ENCODE measurements around the gene STEAP4. TPM values are rescaled to one million over a fixed set of nuclear protein-coding genes. Genes with fewer than 3 reads are reported as not detected.

The STEAP4 gene
- total RNA-seq, 1 experiment from 2014 or later = 7.4 TPM

GRCh38 chr7:88310956-88311674, 4.4 kb upstream of the STEAP4 start:
- intact Hi-C loops (cut with micrococcal nuclease; ENCODE audit: unreplicated experiment) = no loop called here
- CTCF ChIA-PET = interaction anchor here (0.6 to 0.8 kb wide), 3 partner anchors 35 to 1902 kb away, joined by 3 read pairs; no protein-coding TSS in a partner anchor
- no TSS peak for BruUV-seq (replicated peaks)
- no peak overlapping the region for H3K4me3 Mint-ChIP-seq (ENCODE audit: low read depth, unreplicated experiment)
- H3K9me3 Mint-ChIP-seq (ENCODE audit: low read depth, unreplicated experiment) = peaks cover 3% of the 10 kb centered on the region
- no peak for TF ChIP-seq CTCF (IDR thresholded peaks at IDR 0.05; ENCODE audit: unreplicated experiment)
- H3K27ac Mint-ChIP-seq (ENCODE audit: unreplicated experiment) = peak overlapping the region; percentile 74
- peaks cover 8% of the 10 kb centered on the region for H3K36me3 Mint-ChIP-seq (ENCODE audit: insufficient read depth, unreplicated experiment)
- peaks cover 21% of the 10 kb centered on the region for H3K4me1 Mint-ChIP-seq (ENCODE audit: low read depth, unreplicated experiment)
- H3K27me3 Mint-ChIP-seq (ENCODE audit: unreplicated experiment) = no peaks in the 10 kb centered on the region
- no peak for DNase-seq

- H3K4me3 Mint-ChIP-seq (ENCODE audit: low read depth, unreplicated experiment) = no peak overlapping the region
- DNase-seq = no peak
- peaks cover 21% of the 10 kb centered on the region for H3K4me1 Mint-ChIP-seq (ENCODE audit: low read depth, unreplicated experiment)
- H3K36me3 Mint-ChIP-seq (ENCODE audit: insufficient read depth, unreplicated experiment) = peaks cover 8% of the 10 kb centered on the region
- CTCF ChIA-PET = no interaction called here
- no peak overlapping the region for H3K27ac Mint-ChIP-seq (ENCODE audit: unreplicated experiment)
- BruUV-seq (replicated peaks) = no TSS peak
- intact Hi-C loops (cut with micrococcal nuclease; ENCODE audit: unreplicated experiment) = no loop called here
- no peaks in the 10 kb centered on the region for H3K9me3 Mint-ChIP-seq (ENCODE audit: low read depth, unreplicated experiment)
- TF ChIP-seq CTCF (IDR thresholded peaks at IDR 0.05; ENCODE audit: unreplicated experiment) = no peak
- no peaks in the 10 kb centered on the region for H3K27me3 Mint-ChIP-seq (ENCODE audit: unreplicated experiment)
Measured at GRCh38 chr7:88309819-88310218, 3.1 kb upstream of the STEAP4 start.

GRCh38 chr7:88307823-88308222, 1.1 kb upstream of the STEAP4 start:
- no peak for TF ChIP-seq CTCF (IDR thresholded peaks at IDR 0.05; ENCODE audit: unreplicated experiment)
- H3K27ac Mint-ChIP-seq (ENCODE audit: unreplicated experiment) = no peak overlapping the region
- peaks cover 8% of the 10 kb centered on the region for H3K36me3 Mint-ChIP-seq (ENCODE audit: insufficient read depth, unreplicated experiment)
- CTCF ChIA-PET = no interaction called here
- no TSS peak for BruUV-seq (replicated peaks)
- H3K4me3 Mint-ChIP-seq (ENCODE audit: low read depth, unreplicated experiment) = no peak overlapping the region
- peaks cover 21% of the 10 kb centered on the region for H3K4me1 Mint-ChIP-seq (ENCODE audit: low read depth, unreplicated experiment)
- no peak for DNase-seq
- no peaks in the 10 kb centered on the region for H3K9me3 Mint-ChIP-seq (ENCODE audit: low read depth, unreplicated experiment)
- H3K27me3 Mint-ChIP-seq (ENCODE audit: unreplicated experiment) = no peaks in the 10 kb centered on the region
- intact Hi-C loops (cut with micrococcal nuclease; ENCODE audit: unreplicated experiment) = no loop called here

GRCh38 chr7:88307412-88307811, 718 bp upstream of the STEAP4 start:
- Mint-ChIP-seq H3K4me3 (ENCODE audit: low read depth, unreplicated experiment) (no peak overlapping the region), H3K36me3 (ENCODE audit: insufficient read depth, unreplicated experiment) (peaks cover 8% of the 10 kb centered on the region), H3K27ac (ENCODE audit: unreplicated experiment) (no peak overlapping the region), H3K9me3 (ENCODE audit: low read depth, unreplicated experiment) (no peaks in the 10 kb centered on the region), H3K27me3 (ENCODE audit: unreplicated experiment) (no peaks in the 10 kb centered on the region), H3K4me1 (ENCODE audit: low read depth, unreplicated experiment) (peaks cover 21% of the 10 kb centered on the region)
- TF ChIP-seq CTCF (IDR thresholded peaks at IDR 0.05; ENCODE audit: unreplicated experiment) = no peak
- CTCF ChIA-PET = no interaction called here
- BruUV-seq (replicated peaks) = no TSS peak
- intact Hi-C loops (cut with micrococcal nuclease; ENCODE audit: unreplicated experiment) = no loop called here
- no peak for DNase-seq
